ENCODE results near the gene OPN1LW.

GRCh38 chrX:154113729-154114128, 30.3 kb upstream of the OPN1LW start:
- no peak for TF ChIP-seq EZH2 (IDR thresholded peaks at IDR 0.05; ENCODE audit: borderline replicate concordance, low read length)
- TF ChIP-seq CTCF (IDR thresholded peaks at IDR 0.05; ENCODE audit: low read length), result no peak

Data from OCI-LY1 (cell line).